Measurements from ENCODE around the gene IL17RD.

IL17RD gene

DNA sequence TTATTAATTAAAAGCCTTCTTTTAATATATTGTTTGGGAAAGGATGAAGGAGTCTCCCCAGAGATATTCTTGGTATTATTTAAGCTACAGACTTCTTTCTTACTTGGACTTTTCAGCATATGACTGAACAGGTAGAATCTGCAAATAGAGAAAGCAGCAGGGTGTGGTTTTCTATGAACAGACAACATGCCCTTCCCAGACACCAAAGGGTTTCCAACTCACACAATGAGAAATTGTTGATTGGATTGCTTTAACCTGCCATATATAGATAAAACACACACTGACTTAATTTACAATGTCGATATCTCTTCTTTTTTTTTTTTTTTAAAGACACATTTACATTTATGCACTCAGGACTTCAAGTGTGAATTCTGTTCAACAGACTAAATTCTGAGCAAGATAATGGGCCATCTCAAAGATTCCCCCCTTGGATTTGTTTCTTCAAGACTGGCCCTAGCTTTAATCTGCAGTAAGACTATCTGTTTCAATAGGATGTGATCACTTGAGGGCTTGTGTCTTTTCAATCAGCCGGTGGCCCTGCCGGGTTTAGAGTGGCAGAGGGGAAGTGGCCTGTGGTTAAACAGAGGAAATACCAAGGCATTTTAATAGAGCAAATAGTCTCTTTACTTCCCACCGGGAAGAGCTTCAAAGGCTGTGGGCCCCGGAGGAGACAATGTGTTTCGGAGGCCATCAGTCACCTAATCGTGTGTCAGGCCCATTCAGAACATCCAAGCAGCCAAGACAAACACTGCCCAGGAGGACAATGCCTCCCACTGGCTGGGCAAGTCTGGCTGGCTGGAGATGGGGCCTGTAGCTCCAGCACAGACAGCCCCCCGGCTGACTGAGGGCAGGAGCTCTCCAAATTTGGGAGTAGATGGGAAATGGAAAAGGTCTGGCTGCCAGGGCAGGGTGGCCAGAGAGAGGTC lies 6.1 kb downstream of the IL17RD start:
- peak; percentile 26 for DNase-seq

DNA sequence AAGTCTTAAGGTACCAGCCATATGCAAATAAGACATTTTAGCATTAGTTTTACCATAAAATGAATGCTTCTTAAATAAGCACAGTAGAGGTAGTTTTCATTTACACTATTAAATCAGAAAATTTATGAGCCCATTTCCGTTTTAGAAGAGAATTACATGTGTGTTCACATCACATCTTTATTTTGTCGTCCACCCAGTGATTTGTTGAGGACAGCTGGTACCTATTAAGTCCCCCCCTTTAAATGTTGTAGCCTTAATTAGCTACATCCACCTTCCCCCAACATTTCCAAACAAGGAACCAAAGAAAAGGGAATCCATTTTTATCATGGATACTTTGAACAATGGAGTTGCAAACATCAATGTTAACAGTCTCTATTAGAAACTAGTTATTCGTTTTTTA lies 6.8 kb downstream of the IL17RD start:
- DNase-seq, result no peak

DNA sequence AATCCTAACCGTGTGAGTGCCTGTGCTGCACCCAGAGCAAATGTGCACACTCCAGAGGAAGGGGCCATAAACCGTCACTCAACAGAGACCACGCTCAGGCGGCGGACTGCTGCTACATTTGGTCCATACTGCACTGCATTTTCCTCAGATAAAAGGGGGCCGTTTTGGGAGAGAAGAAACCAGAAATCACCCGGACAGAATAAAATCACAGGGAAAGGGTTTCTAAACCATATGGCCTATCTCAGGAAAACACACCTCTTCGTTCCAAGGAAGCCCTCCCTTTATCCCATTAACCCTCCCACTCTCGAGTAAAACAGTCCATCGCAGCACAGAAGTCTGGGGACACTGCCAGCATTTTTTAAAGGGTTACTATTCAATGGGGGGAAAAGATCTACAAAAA lies 7.6 kb downstream of the IL17RD start:
- no peak for DNase-seq

DNA sequence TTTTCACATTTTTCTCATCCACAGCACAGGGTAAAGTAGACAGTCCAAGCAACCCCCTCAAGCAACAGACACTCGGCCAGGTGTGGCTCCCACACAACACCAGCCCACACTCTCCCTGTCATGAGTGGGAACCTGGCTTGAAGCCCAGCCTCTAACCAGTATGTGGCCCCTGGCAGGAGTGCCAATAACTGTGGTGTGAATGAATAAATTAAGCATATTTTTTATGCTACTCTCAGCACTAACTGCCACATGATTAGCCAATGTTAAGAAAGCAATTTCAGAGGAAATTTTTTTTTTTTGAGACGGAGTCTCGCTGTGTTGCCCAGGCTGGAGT lies 9.9 kb downstream of the IL17RD start:
- DNase-seq, result no peak

DNA sequence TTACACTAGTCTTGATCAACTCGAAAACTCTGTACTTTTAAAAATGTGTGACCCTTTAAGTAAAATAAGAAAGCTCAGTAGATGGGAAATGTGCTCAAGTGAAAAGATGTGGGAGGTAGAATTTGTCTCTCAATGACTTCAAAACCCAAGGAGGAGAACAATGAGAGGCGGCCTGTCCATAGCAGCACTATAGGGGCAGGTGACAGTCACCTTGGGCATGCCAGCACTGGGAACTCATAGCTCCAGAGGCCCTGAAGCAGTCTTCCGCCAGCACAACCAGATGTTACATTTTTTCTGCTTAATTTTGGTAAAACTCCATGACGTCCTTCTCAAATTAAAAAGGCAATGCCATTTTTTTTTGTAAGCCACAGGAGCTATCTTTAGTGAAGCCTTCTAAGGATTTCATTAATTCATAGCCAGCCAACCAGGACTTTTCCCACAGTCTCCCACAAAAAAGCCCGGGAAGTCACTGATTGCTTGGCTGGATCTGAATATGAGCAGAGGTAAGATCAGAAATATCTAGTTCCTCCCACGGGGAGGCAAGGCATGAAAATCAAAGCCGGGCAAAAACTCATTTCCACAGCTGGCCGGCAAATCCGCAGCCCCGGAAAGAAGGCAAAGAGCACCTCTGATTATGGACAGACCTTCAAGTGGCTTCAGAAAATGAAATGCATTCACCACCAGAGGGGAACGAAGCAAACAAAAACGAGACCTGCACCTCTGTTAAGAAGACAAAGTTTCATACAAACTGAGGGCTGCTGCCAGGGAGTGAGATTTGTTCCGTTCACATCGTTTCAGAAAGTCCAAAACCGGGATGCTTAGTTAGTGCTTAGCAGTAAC lies 10.5 kb downstream of the IL17RD start:
- DNase-seq, result no peak

DNA sequence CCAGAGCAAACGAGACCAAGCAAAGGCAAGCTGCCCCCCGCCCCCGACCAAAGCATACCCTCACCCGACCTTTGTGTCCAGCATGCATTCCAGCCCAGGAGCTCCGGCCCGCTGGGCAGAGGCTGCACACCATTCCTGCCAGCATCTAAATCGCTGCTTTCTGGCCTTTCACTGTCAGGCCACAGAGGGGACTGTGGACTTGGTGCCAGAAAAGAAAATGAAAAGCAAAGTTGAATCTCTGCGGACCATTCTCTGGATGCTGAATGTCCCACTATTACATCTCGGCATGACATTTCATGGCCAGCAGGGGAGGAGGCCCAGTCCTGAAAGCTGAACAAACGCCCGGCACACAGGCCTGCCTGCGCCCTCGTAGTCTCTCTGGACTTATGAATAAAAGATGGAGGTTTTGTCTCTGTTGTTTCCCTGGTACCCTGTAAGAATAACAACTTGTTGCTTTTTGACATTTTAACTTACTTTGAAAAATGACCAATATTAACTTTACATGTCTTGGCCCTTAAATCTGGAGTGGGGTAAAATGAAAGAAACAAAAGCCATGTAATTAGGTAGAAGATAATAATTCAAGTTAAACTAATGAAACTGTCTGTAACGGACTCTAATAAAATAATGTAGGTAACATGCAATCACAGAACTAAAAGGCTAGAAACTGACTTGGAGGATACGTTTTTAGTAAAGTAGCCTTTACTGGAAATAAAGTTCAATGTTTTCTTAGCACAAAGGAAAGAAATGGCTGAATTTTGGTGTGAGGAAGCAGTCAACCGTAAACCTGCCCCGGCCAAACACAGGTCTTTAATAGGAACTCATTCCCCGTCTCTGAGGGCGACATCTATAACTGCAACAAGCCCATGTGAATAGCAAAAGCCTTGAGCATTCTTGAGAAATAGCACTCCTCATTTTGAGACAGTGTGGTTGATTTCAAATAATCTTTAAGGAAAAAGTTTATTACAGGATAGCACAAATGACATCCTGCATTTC lies 12.7 kb downstream of the IL17RD start:
- no peak for DNase-seq

DNA sequence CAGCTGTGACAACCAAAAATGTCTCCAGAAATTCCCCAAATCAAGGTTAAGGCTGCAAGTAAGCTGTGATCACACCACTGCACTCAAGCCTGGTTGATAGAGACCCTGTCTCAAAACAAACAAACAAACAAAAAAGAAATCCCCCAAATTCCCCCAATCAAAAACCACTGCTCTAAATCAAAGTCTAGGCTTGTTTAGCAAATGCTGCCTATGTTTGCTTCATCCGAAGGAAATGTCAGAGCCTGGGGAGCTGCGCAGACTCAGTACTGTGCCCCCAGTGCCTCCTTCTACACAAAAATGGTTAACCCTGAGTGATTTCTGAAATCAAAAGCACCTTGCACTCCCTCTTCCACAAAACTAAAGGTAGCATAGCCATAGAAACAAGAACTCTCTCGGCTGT lies 13.4 kb downstream of the IL17RD start:
- no peak for DNase-seq

DNA sequence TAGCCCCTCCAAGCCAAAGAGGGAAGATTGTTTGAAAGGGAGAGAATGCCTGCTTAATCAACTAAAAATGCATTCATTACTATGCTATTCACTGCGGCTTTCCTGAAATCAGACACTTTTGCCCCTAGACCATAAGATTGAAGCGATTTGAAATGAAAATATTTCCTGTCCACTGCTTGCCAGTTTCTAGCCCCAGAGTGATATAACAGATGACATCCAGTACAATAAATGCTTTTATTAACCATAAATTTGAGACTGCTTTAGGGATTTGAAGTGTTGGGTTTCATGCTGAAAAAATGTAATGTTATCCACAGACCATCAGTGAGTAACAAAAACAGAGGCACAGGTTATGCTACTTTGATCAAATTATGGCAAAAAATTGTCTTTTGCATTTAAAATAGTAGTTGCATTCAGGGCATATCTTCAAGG lies 14.1 kb downstream of the IL17RD start:
- no peak for DNase-seq

DNA sequence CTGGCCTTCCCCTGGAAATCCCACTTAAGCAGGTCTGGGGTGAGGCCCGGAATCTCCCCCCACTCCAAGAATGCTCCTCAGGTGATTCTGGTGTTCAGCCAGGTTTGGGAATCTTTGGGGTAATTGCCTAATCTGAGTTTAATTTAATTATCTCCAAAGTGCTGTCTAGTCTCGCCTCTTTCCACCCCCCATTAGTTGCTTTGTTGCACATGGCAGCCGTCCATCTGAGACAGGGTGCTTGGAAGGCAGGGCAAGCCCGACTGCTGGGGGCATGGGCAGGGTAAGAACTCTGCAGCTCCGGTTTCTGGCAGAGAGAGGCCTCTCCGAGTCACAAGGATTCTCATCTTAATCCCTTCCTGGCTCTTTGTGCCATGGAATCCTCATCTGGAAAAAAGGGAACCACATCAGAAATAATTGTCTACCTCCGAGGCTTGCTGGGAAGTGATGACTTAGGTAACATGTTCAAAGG lies 15.0 kb downstream of the IL17RD start:
- no peak for DNase-seq

DNA sequence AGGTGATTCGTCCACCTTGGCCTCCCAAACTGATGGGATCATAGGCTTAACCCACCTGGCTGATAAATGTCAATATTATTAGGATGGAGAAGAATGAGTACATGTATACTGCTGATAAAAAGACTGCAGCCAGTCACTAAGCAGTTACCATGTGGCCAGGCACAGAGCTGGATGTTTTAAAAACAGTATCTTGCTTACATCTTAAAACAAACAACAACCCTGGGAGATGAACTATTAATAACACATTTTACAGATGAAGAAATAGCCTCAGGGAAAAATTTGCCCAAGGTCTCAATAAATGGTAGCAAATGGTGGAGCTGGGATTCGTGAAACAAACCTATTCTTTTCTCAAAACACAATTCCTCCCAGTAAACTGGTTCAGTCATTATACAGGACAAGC lies 18.1 kb downstream of the IL17RD start:
- no peak for DNase-seq

DNA sequence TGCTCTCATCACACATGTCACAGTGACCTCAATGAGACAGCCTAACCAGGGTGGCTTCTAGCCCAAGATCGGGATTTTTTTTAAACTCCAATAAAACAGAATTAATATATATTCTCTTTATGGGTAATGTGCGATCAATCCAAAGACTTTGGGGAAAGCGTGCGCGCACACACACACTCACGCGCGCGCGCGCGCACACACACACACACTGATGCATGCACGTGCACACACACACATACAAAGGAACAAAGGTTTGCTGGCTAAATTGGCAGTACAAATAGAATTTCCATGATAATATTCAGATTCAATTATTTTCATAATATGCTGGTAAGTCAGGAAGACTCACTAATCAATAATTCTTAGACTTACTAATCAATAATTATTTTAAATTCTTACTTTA lies 19.3 kb downstream of the IL17RD start:
- DNase-seq, result no peak

DNA sequence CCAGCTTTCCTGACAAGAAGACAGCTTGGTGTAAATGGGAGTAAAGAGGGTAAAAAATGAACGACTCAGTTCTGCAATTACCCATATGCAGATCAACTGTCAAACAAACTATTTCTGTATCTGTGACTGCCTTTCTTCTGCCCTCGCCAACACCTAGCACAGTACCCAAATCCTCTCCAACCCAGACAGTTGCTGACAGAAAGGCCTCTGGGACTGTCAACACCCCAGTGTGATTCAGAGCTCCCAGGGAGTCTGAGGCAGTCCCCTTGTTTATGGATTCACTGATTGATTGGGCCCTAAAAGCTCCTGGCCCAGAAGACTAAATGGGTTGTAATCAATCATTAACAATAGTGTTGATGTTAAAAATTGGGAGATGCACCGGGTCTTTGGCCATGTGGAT lies 20.2 kb downstream of the IL17RD start:
- DNase-seq, result no peak

DNA sequence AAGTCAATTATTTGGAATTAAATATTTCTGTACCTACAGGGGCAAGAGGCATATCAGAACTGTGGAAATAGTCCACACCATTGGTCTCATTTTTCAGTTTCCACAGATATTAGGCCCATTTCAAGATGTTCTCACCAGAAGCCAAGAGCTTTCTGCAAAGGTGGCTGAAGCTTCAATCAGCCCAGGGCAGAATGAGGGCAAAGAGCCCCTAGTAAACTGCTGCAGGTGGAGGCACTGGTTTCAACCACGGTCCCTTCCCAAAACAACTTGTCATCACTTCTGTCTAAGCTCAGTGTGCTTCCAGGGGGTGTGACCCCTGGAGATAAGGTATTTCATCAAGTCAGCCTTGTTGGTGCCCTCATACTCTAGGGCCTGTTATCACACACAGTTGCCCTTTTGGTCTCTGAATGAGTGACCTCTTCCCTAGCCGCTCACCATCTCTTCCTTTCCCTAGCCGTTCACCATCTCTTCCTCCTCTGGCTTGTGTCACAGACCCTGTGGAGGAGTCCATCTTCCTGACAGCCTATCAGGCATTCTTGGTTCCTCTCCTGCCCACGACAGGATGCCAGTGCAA lies 21.2 kb downstream of the IL17RD start:
- no peak for DNase-seq

DNA sequence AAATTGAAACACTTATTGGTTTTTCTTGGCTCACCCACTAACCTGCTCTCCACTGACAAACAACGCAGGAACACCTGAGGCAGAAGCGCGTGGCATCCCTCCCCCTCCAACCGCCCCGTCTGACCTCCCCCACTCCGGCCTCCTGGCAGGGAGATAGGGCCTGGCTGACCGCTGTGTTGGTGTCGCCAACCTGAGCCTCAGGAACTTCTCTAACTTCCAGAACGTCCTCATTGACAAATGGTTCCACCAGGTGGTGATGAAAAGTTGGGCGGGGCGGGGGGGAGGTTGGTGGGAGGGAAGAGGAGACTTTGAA lies 22.8 kb downstream of the IL17RD start:
- DNase-seq, result no peak

DNA sequence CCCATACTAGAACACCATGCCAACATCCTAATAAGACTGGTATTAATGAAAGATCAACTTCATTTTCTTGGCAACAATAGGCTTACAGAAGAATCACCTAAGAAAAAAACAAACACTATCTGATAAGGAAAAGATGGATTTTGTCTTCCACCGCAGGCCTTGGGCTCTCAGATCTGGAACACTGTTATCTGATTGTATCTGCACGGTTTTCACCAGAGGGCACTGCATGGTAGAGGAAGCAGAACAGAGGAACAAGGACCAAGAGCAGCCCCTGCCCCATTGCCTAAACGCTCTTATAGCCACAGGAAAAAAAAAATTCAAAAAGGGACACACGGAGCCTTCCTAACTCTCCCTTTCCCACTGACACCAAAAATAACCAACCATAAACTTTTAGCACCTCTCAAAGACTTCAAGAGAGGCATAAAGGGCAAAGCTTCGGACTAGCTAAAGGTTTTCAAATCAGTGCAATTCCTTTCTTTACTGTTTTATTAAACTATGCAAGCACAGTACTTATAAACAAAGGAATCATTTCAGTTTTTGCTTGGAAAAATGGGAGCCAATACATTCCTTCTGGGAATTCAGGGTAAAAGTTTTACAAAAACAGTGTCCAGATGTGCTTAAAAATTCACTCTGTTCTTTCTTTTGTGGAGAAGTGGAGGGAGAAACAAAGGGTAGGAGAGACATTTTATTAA lies 23.3 kb downstream of the IL17RD start:
- DNase-seq, result no peak

DNA sequence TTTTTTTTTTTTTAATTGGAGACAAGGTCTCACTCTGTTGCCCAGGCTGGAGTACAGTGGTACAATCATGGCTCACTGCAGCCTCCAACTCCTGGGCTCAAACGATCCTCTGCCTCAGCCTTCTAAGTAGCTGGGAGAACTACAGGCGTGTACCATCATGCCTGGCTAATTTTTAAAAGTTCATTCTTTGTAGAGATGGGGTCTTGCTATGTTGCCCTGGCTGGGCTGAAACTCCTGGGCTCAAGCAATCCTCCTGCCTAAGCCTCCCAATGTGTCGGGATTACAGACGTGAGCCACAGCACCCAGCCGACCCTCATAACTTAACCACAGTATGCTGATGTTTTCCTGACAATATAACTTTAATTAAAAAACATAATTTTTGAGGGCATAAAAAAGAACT lies 24.3 kb downstream of the IL17RD start:
- DNase-seq, result no peak

DNA sequence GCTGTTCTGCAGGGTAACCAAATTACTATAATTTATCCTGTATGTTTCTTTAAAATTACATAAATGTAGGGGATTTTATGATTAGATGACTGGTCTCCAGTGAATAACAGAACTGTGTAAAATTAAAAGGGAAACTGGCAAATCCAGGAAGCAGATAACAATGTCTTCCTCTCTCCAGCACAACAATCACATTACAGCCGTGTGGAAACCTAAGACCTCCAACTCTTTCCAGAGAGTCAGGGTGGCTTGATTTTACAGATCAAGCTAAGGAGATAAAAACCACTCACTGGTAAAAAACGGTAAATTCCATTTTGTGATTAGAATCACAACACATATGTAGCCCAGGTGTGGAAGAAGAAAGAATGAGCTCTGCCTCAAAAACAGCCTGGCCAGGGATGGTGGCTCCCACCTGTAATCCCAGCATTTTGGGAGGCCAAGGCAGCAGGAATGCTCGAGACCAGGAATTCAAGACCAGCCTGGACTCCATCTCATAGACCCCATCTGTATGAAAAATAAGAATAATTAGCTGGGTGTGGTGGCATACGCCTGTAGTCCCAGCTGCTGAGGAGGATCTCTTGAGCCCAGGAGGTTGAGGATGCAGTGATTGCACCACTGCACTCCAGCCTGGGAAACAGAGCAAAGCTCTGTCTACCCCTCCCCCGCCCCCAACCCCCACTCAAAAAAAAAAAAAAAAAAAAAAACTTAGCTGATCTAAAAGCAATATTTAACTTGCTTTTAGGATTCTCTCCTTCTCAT lies 29.0 kb downstream of the IL17RD start:
- DNase-seq, result no peak

DNA sequence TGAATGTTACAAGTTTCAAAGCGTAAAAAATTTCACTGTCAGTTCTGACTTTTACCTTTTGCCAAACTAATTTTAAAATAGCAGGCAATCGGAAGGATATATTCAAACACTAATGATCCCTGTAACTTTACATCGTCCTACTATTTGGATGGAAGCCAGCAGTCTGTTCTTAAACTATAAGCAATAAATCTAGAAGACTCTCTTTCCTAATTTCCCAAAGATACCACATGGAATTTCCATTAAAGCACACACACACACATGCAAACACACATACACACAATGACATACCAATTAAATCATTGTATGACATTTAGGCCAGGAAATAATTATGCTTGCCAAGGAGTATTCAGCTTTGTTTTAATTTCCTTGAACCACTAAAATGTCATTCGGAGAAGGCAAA lies 32.0 kb downstream of the IL17RD start:
- no peak for DNase-seq

DNA sequence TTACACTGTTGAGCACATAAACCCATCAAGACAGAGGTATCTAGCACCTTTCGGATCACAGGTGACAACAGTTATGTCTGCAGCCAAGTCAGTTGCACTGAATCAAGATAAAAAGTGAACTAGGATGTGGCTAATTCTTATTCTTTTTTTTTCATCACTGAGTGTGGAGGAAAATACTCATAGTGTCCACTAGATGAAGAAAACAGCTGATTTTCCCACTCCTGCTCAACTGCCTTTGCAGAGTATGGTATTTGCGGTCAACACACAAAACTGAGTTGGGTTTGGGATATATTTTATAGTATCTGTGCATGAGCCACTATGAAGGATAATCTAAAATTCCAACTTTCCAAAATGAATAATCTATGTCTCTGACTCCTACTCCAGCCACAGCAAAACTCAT lies 32.5 kb downstream of the IL17RD start:
- DNase-seq, result no peak

DNA sequence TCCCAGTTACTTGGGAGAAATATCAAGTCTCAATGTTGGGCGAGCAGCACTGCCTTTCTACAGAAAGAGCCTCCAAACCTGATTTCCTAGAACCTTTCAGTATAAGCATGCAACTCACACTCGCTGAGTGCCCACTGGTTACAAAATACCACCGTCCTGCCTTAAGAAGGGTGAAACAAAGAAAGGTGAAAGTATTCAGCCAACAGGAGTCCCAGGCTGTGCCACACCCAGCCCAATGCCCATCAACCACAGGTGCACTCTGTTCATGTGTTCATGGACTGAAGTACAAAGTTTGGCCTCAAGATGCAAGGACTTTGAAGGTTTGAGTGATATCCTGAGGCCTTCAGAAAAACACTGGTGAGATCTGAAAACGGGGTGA lies 34.0 kb downstream of the IL17RD start:
- DNase-seq, result no peak

DNA sequence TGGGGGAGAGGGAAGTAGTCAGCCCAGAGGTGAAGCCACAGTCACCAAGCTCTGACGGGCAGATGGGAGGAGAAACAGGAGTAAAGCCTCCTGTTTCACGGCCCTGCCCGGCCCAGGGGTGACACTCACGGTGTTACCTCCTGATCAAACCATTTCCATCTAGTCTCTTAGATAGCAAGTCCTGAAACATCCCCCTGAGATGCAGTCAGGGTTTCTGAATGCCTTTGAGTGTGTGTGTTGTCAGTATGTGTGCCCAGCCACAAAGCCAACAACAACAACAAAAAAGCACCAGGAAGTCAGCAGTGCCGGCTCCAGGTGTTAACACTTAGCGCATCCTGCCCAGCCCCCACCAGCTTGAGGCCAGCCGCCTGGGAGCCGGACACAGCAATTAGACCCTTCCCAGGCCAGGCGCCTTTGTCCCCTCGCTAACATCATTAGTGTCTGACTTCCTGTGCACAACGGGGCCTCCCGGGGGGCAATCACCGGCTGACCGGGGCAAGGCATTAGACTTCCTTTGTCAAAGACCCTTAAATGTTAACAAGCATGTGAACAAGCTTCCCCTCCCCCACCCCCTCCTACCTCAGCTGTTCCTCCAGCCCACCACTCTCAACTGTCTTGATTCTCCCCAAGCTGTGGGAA lies 34.5 kb downstream of the IL17RD start:
- DNase-seq, result no peak
